Cardiac muscle cell (in vitro differentiated cells and primary cell): ENCODE results near the gene NRP2. TPM values are rescaled to one million over a fixed set of nuclear protein-coding genes. Genes with fewer than 3 reads are reported as not detected.

ENCODE experiments used
- DNase-seq, 2 donors: peaks; one replicate each; pipeline versions ENCODE4 v3.0.0 to v3.0.0-alpha.2; 2010 to 2017; ENCODE audit warnings: low read depth in 1 of 2, low spot score in 1 of 2
- H3K27ac ChIP-seq: fragments of 200-600 bp; sonication (generic); 2 replicates; pipeline ENCODE4 v1.5.1; 2016
- H3K27me3 ChIP-seq: fragments of 200-600 bp; sonication (generic); 2 replicates; pipeline ENCODE4 v1.6.0; 2016; ENCODE audit warnings: control low read depth
- H3K36me3 ChIP-seq: fragments of 200-600 bp; sonication (generic); 2 replicates; pipeline ENCODE4 v1.5.1; 2016; ENCODE audit warnings: control low read depth
- H3K4me1 ChIP-seq: fragments of 200-600 bp; sonication (generic); 2 replicates; pipeline ENCODE4 v1.8.1; 2017; ENCODE audit warnings: low read depth, mild to moderate bottlenecking, mixed run types
- H3K4me3 ChIP-seq: fragments of 200-600 bp; sonication (generic); 2 replicates; pipeline ENCODE4 v1.5.1; 2016; ENCODE audit warnings: mild to moderate bottlenecking
- H3K9me3 ChIP-seq: fragments of 200-600 bp; sonication (generic); 2 replicates; pipeline ENCODE4 v1.5.1; 2017; ENCODE audit warnings: low read depth, mild to moderate bottlenecking, control low read depth
- CTCF ChIP-seq: IDR thresholded peaks from 2 replicates; pipeline ENCODE4 v1.5.1; 2012; ENCODE audit warnings: low read depth, mild to moderate bottlenecking, low read length
- polyA plus RNA-seq: library from polyadenylated mRNA; unstranded; fragments of >200 nt; fragmentation: Nextera tagmentation; extraction: Ambion mirVana; gene quantifications from 2 replicates; pipeline ENCODE4 v1.2.1, GENCODE V29; 2016
- total RNA-seq: library from RNA; depleted of rRNA; stranded (reverse); fragments of >200 nt; gene quantifications from 2 replicates; pipeline ENCODE4 v1.2.3, GENCODE V29; 2016

NRP2 gene
- total and polyA plus RNA-seq, 2 experiments from 2014 or later: 35.2 to 166 TPM

GRCh38 chr2:205807758-205808157, 125.5 kb downstream of the NRP2 start:
- no peaks in the 10 kb centered on the region for H3K4me1 ChIP-seq
- no peaks in the 10 kb centered on the region for H3K9me3 ChIP-seq
- no peaks in the 10 kb centered on the region for H3K27me3 ChIP-seq
- DNase-seq: no peak
- H3K27ac ChIP-seq: no peak overlapping the region
- H3K36me3 ChIP-seq: no peaks in the 10 kb centered on the region
- TF ChIP-seq CTCF: no peak
- H3K4me3 ChIP-seq: no peak overlapping the region

GRCh38 chr2:205808486-205809121, 126.3 kb downstream of the NRP2 start:
- Histone ChIP-seq H3K4me3 (no peak overlapping the region), H3K4me1 (no peaks in the 10 kb centered on the region), H3K9me3 (no peaks in the 10 kb centered on the region), H3K36me3 (no peaks in the 10 kb centered on the region), H3K27me3 (no peaks in the 10 kb centered on the region), H3K27ac (no peak overlapping the region)
- peak in 1 of 2 donors; percentile 36 for DNase-seq
- TF ChIP-seq CTCF: no peak

GRCh38 chr2:205811387-205811786, 129.1 kb downstream of the NRP2 start:
- H3K36me3 ChIP-seq: no peaks in the 10 kb centered on the region
- no peak for TF ChIP-seq CTCF
- H3K4me3 ChIP-seq: no peak overlapping the region
- H3K9me3 ChIP-seq: no peaks in the 10 kb centered on the region
- peak in 1 of 2 donors; percentile 81 for DNase-seq
- no peaks in the 10 kb centered on the region for H3K4me1 ChIP-seq
- no peak overlapping the region for H3K27ac ChIP-seq
- no peaks in the 10 kb centered on the region for H3K27me3 ChIP-seq

GRCh38 chr2:205814039-205814364, 131.7 kb downstream of the NRP2 start:
- no peak overlapping the region for H3K4me3 ChIP-seq
- no peaks in the 10 kb centered on the region for H3K27me3 ChIP-seq
- no peaks in the 10 kb centered on the region for H3K4me1 ChIP-seq
- no peaks in the 10 kb centered on the region for H3K9me3 ChIP-seq
- no peaks in the 10 kb centered on the region for H3K36me3 ChIP-seq
- no peak for DNase-seq
- no peak overlapping the region for H3K27ac ChIP-seq
- no peak for TF ChIP-seq CTCF

GRCh38 chr2:205815673-205816072, 133.4 kb downstream of the NRP2 start:
- TF ChIP-seq CTCF: no peak
- DNase-seq: no peak
- Histone ChIP-seq H3K4me1 (no peaks in the 10 kb centered on the region), H3K27ac (no peak overlapping the region), H3K4me3 (no peak overlapping the region), H3K9me3 (no peaks in the 10 kb centered on the region), H3K27me3 (no peaks in the 10 kb centered on the region), H3K36me3 (no peaks in the 10 kb centered on the region)
